VCaP (cell line): ENCODE results near the gene SLC22A7.

ENCODE experiments used
- H3K27ac ChIP-seq: fragments of 450-650 bp; 2 replicates; pipeline ENCODE4 v1.5.1; 2017
- TF ChIP-seq, protein P1 (sequence below): fragments of 450-650 bp; conservative IDR thresholded peaks from 2 replicates; pipeline ENCODE4 v1.5.1; 2017; ENCODE audit warnings: mild to moderate bottlenecking, moderate library complexity

SLC22A7 gene

DNA sequence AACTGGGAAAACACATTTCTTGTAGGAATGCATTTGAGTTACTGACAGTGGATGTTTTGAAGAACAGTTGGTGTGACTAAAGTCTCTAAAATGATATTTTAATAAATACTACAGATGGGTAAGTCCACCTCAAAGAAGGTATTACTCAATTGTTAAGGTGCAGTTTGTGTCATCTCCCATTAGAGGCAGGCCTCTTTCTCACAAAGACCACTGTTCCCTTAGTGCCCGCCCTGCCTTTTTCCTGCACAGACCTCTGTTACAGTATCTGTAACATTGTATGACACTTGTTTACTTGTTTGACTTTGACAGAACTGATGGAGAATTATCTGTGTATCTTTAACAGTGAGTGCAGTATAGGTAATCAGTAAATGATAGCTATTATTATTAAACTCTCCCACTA, 15.8 kb downstream of the SLC22A7 start:
- TF ChIP-seq, protein P1, sequence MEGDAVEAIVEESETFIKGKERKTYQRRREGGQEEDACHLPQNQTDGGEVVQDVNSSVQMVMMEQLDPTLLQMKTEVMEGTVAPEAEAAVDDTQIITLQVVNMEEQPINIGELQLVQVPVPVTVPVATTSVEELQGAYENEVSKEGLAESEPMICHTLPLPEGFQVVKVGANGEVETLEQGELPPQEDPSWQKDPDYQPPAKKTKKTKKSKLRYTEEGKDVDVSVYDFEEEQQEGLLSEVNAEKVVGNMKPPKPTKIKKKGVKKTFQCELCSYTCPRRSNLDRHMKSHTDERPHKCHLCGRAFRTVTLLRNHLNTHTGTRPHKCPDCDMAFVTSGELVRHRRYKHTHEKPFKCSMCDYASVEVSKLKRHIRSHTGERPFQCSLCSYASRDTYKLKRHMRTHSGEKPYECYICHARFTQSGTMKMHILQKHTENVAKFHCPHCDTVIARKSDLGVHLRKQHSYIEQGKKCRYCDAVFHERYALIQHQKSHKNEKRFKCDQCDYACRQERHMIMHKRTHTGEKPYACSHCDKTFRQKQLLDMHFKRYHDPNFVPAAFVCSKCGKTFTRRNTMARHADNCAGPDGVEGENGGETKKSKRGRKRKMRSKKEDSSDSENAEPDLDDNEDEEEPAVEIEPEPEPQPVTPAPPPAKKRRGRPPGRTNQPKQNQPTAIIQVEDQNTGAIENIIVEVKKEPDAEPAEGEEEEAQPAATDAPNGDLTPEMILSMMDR = no peak
- H3K27ac ChIP-seq = no peak overlapping the region

DNA sequence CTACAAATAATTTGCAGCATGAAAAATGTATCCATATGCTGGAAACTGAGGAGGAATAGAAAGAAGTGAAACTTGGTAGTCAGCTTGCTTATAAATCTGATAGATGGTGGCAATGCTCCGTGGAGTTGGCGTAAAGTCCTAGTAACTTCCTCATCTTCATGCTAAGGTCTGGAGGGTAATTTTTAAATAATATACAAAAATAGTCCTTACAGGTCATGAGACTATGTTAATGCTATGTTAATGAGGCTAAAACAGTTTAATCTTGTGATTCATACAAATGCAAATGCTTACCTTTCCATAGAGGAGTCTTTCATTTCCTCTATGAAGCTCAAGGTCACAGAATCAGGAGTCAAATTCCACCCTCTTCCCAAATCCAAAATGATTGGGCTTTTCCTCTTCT, 20.0 kb downstream of the SLC22A7 start:
- H3K27ac ChIP-seq = no peak overlapping the region
- TF ChIP-seq, protein P1 = no peak

DNA sequence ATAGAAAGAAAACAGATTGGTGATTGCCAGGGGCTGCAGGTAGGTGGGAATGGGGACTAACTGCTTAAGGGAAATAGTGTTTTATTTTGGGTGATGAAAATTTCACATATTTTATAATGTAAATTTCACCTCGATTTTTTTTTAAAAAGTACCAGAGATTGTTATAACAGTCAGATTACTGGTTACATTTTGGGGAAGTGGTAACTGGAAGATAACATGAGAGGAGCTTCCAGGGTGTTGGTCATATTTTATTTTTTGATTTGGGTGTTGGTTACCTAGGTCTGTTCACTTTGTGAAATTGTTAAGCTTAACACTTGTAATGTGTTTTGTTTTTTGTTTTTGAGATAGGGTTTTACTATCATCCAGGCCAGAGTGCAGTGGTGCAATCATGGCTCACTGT, 27.8 kb downstream of the SLC22A7 start:
- no peak overlapping the region for H3K27ac ChIP-seq
- TF ChIP-seq, protein P1 = no peak

DNA sequence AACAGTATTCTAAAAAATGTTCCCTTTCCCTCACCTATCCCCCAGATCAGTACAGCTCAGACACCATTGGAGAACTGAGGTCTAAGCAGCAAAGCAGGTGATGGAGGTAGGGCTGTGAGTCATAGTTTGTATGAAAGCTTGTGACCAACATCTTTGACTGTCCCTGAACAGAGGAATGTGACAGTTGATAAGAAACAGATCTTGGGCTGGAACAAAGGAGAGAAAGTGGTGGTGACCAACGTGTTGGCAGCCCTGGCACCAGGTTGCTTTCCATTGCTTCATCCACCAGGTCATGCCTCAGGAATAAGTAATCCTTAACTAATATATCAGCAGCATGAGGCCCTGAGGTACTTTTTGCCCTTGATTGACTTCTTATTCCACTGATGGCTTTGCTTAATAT, 30.5 kb downstream of the SLC22A7 start:
- H3K27ac ChIP-seq = no peak overlapping the region
- TF ChIP-seq, protein P1 = no peak

DNA sequence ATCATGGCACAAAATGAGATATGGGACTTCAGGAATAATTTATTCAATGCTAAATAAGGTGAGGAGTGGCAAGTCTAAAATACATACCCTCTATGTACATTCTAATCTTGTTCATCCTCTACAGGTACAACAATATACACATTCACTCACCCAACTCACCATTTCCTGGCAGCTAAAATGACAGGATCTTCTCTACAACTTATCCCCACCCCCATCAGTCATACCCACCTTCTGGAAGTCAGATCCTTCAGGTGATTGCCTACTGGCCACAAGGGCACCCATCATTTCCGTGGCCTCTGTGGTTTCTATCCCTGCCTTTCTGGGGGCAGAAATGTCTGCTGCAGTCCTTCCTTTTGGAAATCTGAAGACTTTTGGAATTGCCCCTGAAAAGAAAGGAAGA, 33.4 kb downstream of the SLC22A7 start:
- H3K27ac ChIP-seq = no peak overlapping the region; the same call in 1 of the 2 replicates
- TF ChIP-seq, protein P1 = no peak

DNA sequence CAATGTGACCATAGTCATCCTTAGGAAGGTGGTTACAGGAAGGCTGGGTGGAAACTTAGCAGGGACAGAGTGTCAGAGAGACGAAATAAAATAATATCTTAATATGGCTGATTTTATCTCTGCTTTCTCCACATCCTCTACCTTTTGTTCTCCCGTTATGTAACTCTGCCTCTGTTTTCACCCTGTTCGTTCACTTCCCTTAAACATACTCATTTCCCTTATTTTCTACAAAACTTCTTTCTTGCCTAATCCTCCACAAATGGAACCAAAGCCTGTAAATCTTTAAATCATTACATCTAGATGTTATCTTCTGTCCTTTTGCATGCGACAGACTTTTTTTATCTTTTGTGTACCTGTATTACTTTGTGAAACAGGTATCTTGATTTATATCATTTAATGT, 33.8 kb downstream of the SLC22A7 start:
- H3K27ac ChIP-seq = no peak overlapping the region; the same call in 1 of the 2 replicates
- TF ChIP-seq, protein P1 = no peak

DNA sequence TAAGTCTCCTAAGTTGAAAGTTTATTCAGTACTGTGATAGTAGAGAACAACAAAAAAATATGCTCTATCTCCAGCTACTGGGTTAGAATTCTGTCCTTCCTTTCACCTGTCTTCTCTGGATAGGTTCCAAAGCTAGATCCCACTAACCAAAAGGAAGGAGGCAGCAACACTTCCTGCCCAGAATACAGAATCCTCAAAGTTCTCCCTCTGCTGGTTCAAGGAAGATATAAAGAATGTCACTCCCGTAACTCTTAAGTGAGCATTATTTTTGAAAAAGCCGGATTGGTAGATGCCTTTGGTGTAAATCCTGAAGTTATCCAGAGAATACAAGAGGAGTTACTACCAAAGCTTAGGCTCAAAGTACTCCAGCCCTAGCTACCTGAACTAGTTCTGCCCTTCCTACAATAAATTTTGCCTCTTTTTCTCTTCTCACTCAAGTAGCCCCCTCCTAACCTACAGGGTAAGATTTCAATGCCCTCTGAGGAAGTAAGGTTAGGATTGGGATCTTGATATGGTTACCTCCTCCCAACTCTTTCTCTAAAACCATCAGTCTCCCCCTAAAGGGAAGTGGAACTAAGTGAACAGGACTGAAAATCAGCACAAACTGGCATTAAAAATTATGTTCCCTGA, 36.5 kb downstream of the SLC22A7 start:
- TF ChIP-seq, protein P1 = peak; percentile 81
- H3K27ac ChIP-seq = peak overlapping the region; percentile 42
